Measurements from ENCODE around the gene BUB1B.
"Not testable (repeated sequence)": the region's sequence is repeated elsewhere in the genome, so short reads cannot be mapped to it uniquely, and the experiment has no call there.

GRCh38 chr15:40124333-40124732, 36.5 kb upstream of the BUB1B start:
- TF ChIP-seq, protein P1, sequence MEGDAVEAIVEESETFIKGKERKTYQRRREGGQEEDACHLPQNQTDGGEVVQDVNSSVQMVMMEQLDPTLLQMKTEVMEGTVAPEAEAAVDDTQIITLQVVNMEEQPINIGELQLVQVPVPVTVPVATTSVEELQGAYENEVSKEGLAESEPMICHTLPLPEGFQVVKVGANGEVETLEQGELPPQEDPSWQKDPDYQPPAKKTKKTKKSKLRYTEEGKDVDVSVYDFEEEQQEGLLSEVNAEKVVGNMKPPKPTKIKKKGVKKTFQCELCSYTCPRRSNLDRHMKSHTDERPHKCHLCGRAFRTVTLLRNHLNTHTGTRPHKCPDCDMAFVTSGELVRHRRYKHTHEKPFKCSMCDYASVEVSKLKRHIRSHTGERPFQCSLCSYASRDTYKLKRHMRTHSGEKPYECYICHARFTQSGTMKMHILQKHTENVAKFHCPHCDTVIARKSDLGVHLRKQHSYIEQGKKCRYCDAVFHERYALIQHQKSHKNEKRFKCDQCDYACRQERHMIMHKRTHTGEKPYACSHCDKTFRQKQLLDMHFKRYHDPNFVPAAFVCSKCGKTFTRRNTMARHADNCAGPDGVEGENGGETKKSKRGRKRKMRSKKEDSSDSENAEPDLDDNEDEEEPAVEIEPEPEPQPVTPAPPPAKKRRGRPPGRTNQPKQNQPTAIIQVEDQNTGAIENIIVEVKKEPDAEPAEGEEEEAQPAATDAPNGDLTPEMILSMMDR (optimal IDR thresholded peaks at IDR 0.05 in 1 of 3, IDR thresholded peaks at IDR 0.05 in 1 of 3, conservative IDR thresholded peaks at IDR 0.05 in 1 of 3; ENCODE audit: extremely low read depth in 1 of 3, insufficient read depth in 2 of 3, low read length in 3 of 3), result not testable (repeated sequence)
- TF ChIP-seq EZH2 (IDR thresholded peaks at IDR 0.05; ENCODE audit: low read length), result not testable (repeated sequence)

Data from keratinocyte (primary cell).